PC-9 (cell line): ENCODE results near the gene IL10RB. TPM values are rescaled to one million over a fixed set of nuclear protein-coding genes. Genes with fewer than 3 reads are reported as not detected.

Experiments
- BruUV-seq: library from RNA; stranded (reverse); fragments of 400-500 nt; replicated peaks from 2 replicates; lab custom pipeline; 2021; lab: Mats Ljungman, UMichigan
- CTCF ChIA-PET: fragments of 300-600 bp; sonication (Branson Sonifier 250); formaldehyde crosslinking; loops from one replicate; lab custom pipeline; 2022; ENCODE audit warnings: antibody characterized with exemption; lab: Charles Lee
- POLR2A ChIA-PET: fragments of 300-600 bp; sonication (Branson Sonifier 250); formaldehyde crosslinking; loops from one replicate; lab custom pipeline; 2022; ENCODE audit warnings: antibody characterized with exemption; ENCODE audit not compliant: unreplicated experiment; lab: Charles Lee
- DNase-seq, 2 experiments: peaks; one replicate each; pipeline versions ENCODE4 v3.0.0 to v3.0.0-alpha.2; 2015 to 2022; ENCODE audit warnings: mixed read lengths in 1 of 2
- H2AFZ ChIP-seq: fragments of 200-600 bp; sonication (generic); 2 replicates; pipeline ENCODE4 v1.8.1; 2017; ENCODE audit warnings: antibody characterized with exemption
- H3F3A ChIP-seq: fragments of 200-600 bp; sonication (generic); 2 replicates; pipeline ENCODE4 v1.8.1; 2017; ENCODE audit warnings: antibody characterized with exemption, mild to moderate bottlenecking, low read depth; ENCODE audit not compliant: insufficient read depth
- H3K27ac ChIP-seq: fragments of 200-600 bp; sonication (generic); 2 replicates; pipeline ENCODE4 v1.6.1; 2016; ENCODE audit warnings: mixed run types
- H3K27me3 ChIP-seq: fragments of 200-600 bp; sonication (generic); 2 replicates; pipeline ENCODE4 v1.6.1; 2016; ENCODE audit warnings: low read depth, mixed run types; ENCODE audit not compliant: insufficient read depth
- H3K36me3 ChIP-seq: fragments of 200-600 bp; sonication (generic); 2 replicates; pipeline ENCODE4 v1.6.1; 2016; ENCODE audit warnings: low read depth, mixed run types
- H3K4me1 ChIP-seq: fragments of 200-600 bp; sonication (generic); replicated peaks from 2 replicates; pipeline ENCODE4 v1.6.1; 2016; ENCODE audit warnings: mixed run types; ENCODE audit not compliant: insufficient read depth
- H3K4me2 ChIP-seq: fragments of 200-600 bp; sonication (generic); 2 replicates; pipeline ENCODE4 v1.6.1; 2017; ENCODE audit warnings: mixed run types
- H3K4me3 ChIP-seq: fragments of 200-600 bp; sonication (generic); 2 replicates; pipeline ENCODE4 v1.6.1; 2016; ENCODE audit warnings: mixed run types
- H3K79me2 ChIP-seq: fragments of 200-600 bp; sonication (generic); 2 replicates; pipeline ENCODE4 v1.6.1; 2017; ENCODE audit warnings: low read depth, mixed run types
- H3K9me2 ChIP-seq: fragments of 200-600 bp; sonication (generic); 2 replicates; pipeline ENCODE4 v1.8.1; 2017; ENCODE audit warnings: mild to moderate bottlenecking; ENCODE audit not compliant: insufficient read depth
- H3K9me3 ChIP-seq: fragments of 200-600 bp; sonication (generic); 2 replicates; pipeline ENCODE4 v1.8.1; 2016; ENCODE audit warnings: low read depth; ENCODE audit not compliant: insufficient read depth
- H4K20me1 ChIP-seq: fragments of 200-600 bp; sonication (generic); 2 replicates; pipeline ENCODE4 v1.8.1; 2017; ENCODE audit not compliant: insufficient read depth
- CTCF ChIP-seq: fragments of 200-600 bp; sonication (generic); conservative IDR thresholded peaks from 2 replicates; pipeline ENCODE4 v1.6.1; 2017; ENCODE audit warnings: mixed run types, antibody characterized with exemption, mild to moderate bottlenecking, moderate library complexity
- EZH2 ChIP-seq: fragments of 200-600 bp; sonication (generic); IDR thresholded peaks from 2 replicates; pipeline ENCODE4 v1.8.0; 2017; ENCODE audit warnings: antibody characterized with exemption, low read depth
- intact Hi-C: fragments of 100-400 bp; cut with micrococcal nuclease; formaldehyde crosslinking; loops from one replicate; pipeline ENCODE4 v1.10.0; 2022; ENCODE audit not compliant: unreplicated experiment
- total RNA-seq: library from RNA; stranded (reverse); gene quantifications from 2 replicates; pipeline ENCODE4 v1.2.3, GENCODE V29; 2021

IL10RB gene
- total RNA-seq, 1 experiment from 2014 or later, result 18.3 TPM

GRCh38 chr21:33313183-33313582 is 47.0 kb downstream of the IL10RB start:
- Histone ChIP-seq H3K36me3 (no peaks in the 10 kb centered on the region), H3K79me2 (no peaks in the 10 kb centered on the region), H3K4me3 (no peak overlapping the region), H3K4me1 (no peaks in the 10 kb centered on the region), H3K4me2 (no peak overlapping the region), H3K9me2 (no peaks in the 10 kb centered on the region), H3K27me3 (no peaks in the 10 kb centered on the region), H3K9me3 (no peaks in the 10 kb centered on the region), H3K27ac (no peak overlapping the region), H4K20me1 (no peaks in the 10 kb centered on the region), H3F3A (no peaks in the 10 kb centered on the region), H2AFZ (no peak overlapping the region)
- TF ChIP-seq EZH2, result no peak
- no peak for TF ChIP-seq CTCF
- BruUV-seq, result no TSS peak
- POLR2A ChIA-PET, result no interaction called here
- intact Hi-C loops, result no loop called here
- DNase-seq, result no peak
- CTCF ChIA-PET, result no interaction called here

- Histone ChIP-seq H3K79me2 (no peaks in the 10 kb centered on the region), H3K4me3 (no peak overlapping the region), H2AFZ (no peak overlapping the region), H4K20me1 (no peaks in the 10 kb centered on the region), H3K4me1 (no peaks in the 10 kb centered on the region), H3F3A (no peaks in the 10 kb centered on the region), H3K27ac (no peak overlapping the region), H3K9me3 (no peaks in the 10 kb centered on the region), H3K9me2 (no peaks in the 10 kb centered on the region), H3K36me3 (no peaks in the 10 kb centered on the region), H3K27me3 (no peaks in the 10 kb centered on the region), H3K4me2 (no peak overlapping the region)
- POLR2A ChIA-PET, result no interaction called here
- intact Hi-C loops, result no loop called here
- CTCF ChIA-PET, result no interaction called here
- no TSS peak for BruUV-seq
- DNase-seq, result no peak
- no peak for TF ChIP-seq EZH2
- TF ChIP-seq CTCF, result no peak
These were observed 47.4 kb downstream of the IL10RB start for GRCh38 chr21:33313611-33314010.

- Histone ChIP-seq H3K9me2 (no peaks in the 10 kb centered on the region), H3K4me2 (no peak overlapping the region), H3K27ac (no peak overlapping the region), H2AFZ (no peak overlapping the region), H3K9me3 (no peaks in the 10 kb centered on the region), H4K20me1 (no peaks in the 10 kb centered on the region), H3K27me3 (no peaks in the 10 kb centered on the region), H3K36me3 (no peaks in the 10 kb centered on the region), H3K79me2 (no peaks in the 10 kb centered on the region), H3K4me3 (no peak overlapping the region), H3F3A (no peaks in the 10 kb centered on the region), H3K4me1 (no peaks in the 10 kb centered on the region)
- POLR2A ChIA-PET, result no interaction called here
- TF ChIP-seq CTCF (no peak), EZH2 (no peak)
- CTCF ChIA-PET, result no interaction called here
- DNase-seq, result no peak
- intact Hi-C loops, result no loop called here
- BruUV-seq, result no TSS peak
These were observed 47.9 kb downstream of the IL10RB start for GRCh38 chr21:33314111-33314510.
